H9 (cell line): ENCODE data around the gene LCP1. TPM values are rescaled to one million over a fixed set of nuclear protein-coding genes. Genes with fewer than 3 reads are reported as not detected.

Experiments
- DNase-seq: peaks from one replicate; pipeline ENCODE4 v3.0.0-alpha.2; 2017
- H2AFZ ChIP-seq: one replicate; pipeline ENCODE4 v1.6.1; 2013; ENCODE audit warnings: mild to moderate bottlenecking, low read length, control low read depth, moderate library complexity
- H2AK5ac ChIP-seq: 2 replicates; pipeline ENCODE4 v1.6.1; 2013; ENCODE audit warnings: low read length, control low read depth, mixed read lengths; ENCODE audit not compliant: insufficient read length
- H2BK120ac ChIP-seq: one replicate; pipeline ENCODE4 v1.6.1; 2013; ENCODE audit warnings: low read depth, mild to moderate bottlenecking, low read length, control low read depth, inconsistent platforms; ENCODE audit not compliant: poor library complexity, severe bottlenecking
- H2BK12ac ChIP-seq: 2 replicates; pipeline ENCODE4 v1.6.1; 2013; ENCODE audit warnings: low read length, control low read depth, mixed read lengths, low read depth; ENCODE audit not compliant: insufficient read length
- H2BK15ac ChIP-seq: 2 replicates; pipeline ENCODE4 v1.6.1; 2013; ENCODE audit warnings: low read depth, low read length, control low read depth
- H2BK20ac ChIP-seq: one replicate; pipeline ENCODE4 v1.6.1; 2013; ENCODE audit warnings: low read depth, mild to moderate bottlenecking, low read length, control low read depth, inconsistent platforms; ENCODE audit not compliant: poor library complexity, severe bottlenecking
- H2BK5ac ChIP-seq: 2 replicates; pipeline ENCODE4 v1.6.1; 2013; ENCODE audit warnings: low read length, control low read depth, mixed read lengths; ENCODE audit not compliant: insufficient read length
- H3K14ac ChIP-seq: 2 replicates; pipeline ENCODE4 v1.6.1; 2013; ENCODE audit warnings: low read length, control low read depth; ENCODE audit not compliant: insufficient read depth
- H3K18ac ChIP-seq: 2 replicates; pipeline ENCODE4 v1.6.1; 2013; ENCODE audit warnings: low read depth, mild to moderate bottlenecking, mixed read lengths, low read length, control low read depth; ENCODE audit not compliant: insufficient read length
- H3K23ac ChIP-seq: 2 replicates; pipeline ENCODE4 v1.6.1; 2013; ENCODE audit warnings: low read length, control low read depth, mixed read lengths, low read depth; ENCODE audit not compliant: insufficient read length
- H3K23me2 ChIP-seq: 2 replicates; pipeline ENCODE4 v1.6.1; 2013; ENCODE audit warnings: low read depth, mild to moderate bottlenecking, mixed read lengths, low read length, control low read depth; ENCODE audit not compliant: insufficient read length, poor library complexity, severe bottlenecking
- H3K27ac ChIP-seq: 2 replicates; pipeline ENCODE4 v1.5.1; 2013; ENCODE audit warnings: low read length, control low read depth, mixed read lengths, low read depth; ENCODE audit not compliant: insufficient read length
- H3K27me3 ChIP-seq: 2 replicates; pipeline ENCODE4 v1.6.1; 2013; ENCODE audit warnings: low read length, control low read depth, inconsistent platforms; ENCODE audit not compliant: insufficient read depth
- H3K4ac ChIP-seq: 2 replicates; pipeline ENCODE4 v1.6.1; 2013; ENCODE audit warnings: low read depth, mild to moderate bottlenecking, control low read depth, inconsistent platforms, low read length, moderate library complexity
- H3K4me1 ChIP-seq: 2 replicates; pipeline ENCODE4 v1.6.1; 2013; ENCODE audit warnings: low read length, control low read depth, inconsistent platforms; ENCODE audit not compliant: insufficient read depth
- H3K4me2 ChIP-seq: 2 replicates; pipeline ENCODE4 v1.6.1; 2013; ENCODE audit warnings: low read length, control low read depth, mixed read lengths; ENCODE audit not compliant: insufficient read length, insufficient read depth
- H3K56ac ChIP-seq: 2 replicates; pipeline ENCODE4 v1.6.1; 2013; ENCODE audit warnings: low read depth, mild to moderate bottlenecking, mixed read lengths, low read length, control low read depth; ENCODE audit not compliant: insufficient read length
- H3K79me1 ChIP-seq: 2 replicates; pipeline ENCODE4 v1.6.1; 2013; ENCODE audit warnings: low read depth, mild to moderate bottlenecking, moderate library complexity, low read length, control low read depth, inconsistent platforms; ENCODE audit not compliant: insufficient read depth, poor library complexity, severe bottlenecking
- H3K79me2 ChIP-seq: 2 replicates; pipeline ENCODE4 v1.6.1; 2013; ENCODE audit warnings: low read length, control low read depth, inconsistent platforms; ENCODE audit not compliant: insufficient read depth
- H3K9ac ChIP-seq: 2 replicates; pipeline ENCODE4 v1.6.1; 2013; ENCODE audit warnings: low read length, control low read depth, mixed read lengths; ENCODE audit not compliant: insufficient read length; ENCODE audit errors: extremely low read depth
- H3K9me3 ChIP-seq: one replicate; pipeline ENCODE4 v1.6.1; 2013; ENCODE audit warnings: low read depth, low read length, inconsistent platforms; ENCODE audit not compliant: control insufficient read depth
- H3T11ph ChIP-seq: one replicate; pipeline ENCODE4 v1.6.1; 2013; ENCODE audit warnings: mild to moderate bottlenecking, low read length, control low read depth, inconsistent platforms
- H4K20me1 ChIP-seq: one replicate; pipeline ENCODE4 v1.6.1; 2013; ENCODE audit not compliant: control insufficient read depth, insufficient read length, insufficient read depth
- H4K5ac ChIP-seq: 2 replicates; pipeline ENCODE4 v1.6.1; 2013; ENCODE audit warnings: low read depth, mild to moderate bottlenecking, mixed read lengths, low read length, control low read depth; ENCODE audit not compliant: insufficient read length
- H4K8ac ChIP-seq: replicated peaks from 2 replicates; pipeline ENCODE4 v1.6.1; 2013; ENCODE audit warnings: low read length, control low read depth, mixed read lengths, low read depth; ENCODE audit not compliant: insufficient read length
- H4K91ac ChIP-seq: 2 replicates; pipeline ENCODE4 v1.6.1; 2013; ENCODE audit warnings: low read depth, mild to moderate bottlenecking, moderate library complexity, mixed read lengths, low read length, control low read depth; ENCODE audit not compliant: insufficient read length
- H3K27ac Mint-ChIP-seq, 3 experiments: 2 replicates in 2 of 3; 3 replicates in 1 of 3; pipeline ENCODE4 v1.8.0; 2020 to 2021; ENCODE audit warnings: mixed read lengths in 3 of 3, mild to moderate bottlenecking in 1 of 3, moderate library complexity in 1 of 3
- H3K27me3 Mint-ChIP-seq: 2 replicates; pipeline ENCODE4 v1.8.0; 2021; ENCODE audit warnings: low read depth, mild to moderate bottlenecking, moderate library complexity, mixed read lengths
- H3K36me3 Mint-ChIP-seq, 3 experiments: 2 replicates in 2 of 3; 3 replicates in 1 of 3; pipeline ENCODE4 v1.8.0; 2020 to 2021; ENCODE audit warnings: low read depth in 3 of 3, mixed read lengths in 3 of 3; ENCODE audit not compliant: insufficient read depth in 1 of 3
- H3K4me1 Mint-ChIP-seq, 2 experiments: 2 replicates each; pipeline ENCODE4 v1.8.0; 2020; ENCODE audit warnings: mixed read lengths in 2 of 2
- H3K4me3 Mint-ChIP-seq, 2 experiments: 2 replicates in 1 of 2; 3 replicates in 1 of 2; pipeline ENCODE4 v1.8.0; 2020 to 2021; ENCODE audit warnings: mild to moderate bottlenecking in 2 of 2, mixed read lengths in 2 of 2, moderate library complexity in 1 of 2
- H3K9me3 Mint-ChIP-seq, 2 experiments: 2 replicates in 1 of 2; 3 replicates in 1 of 2; pipeline ENCODE4 v1.8.0; 2020; ENCODE audit warnings: mild to moderate bottlenecking in 2 of 2, mixed read lengths in 2 of 2, moderate library complexity in 1 of 2
- CTCF ChIP-seq: fragments of 200-600 bp; sonication (generic); conservative IDR thresholded peaks from 3 replicates; pipeline ENCODE4 v1.8.0; 2021; ENCODE audit warnings: antibody characterized with exemption, mild to moderate bottlenecking
- WGBS: extraction: QIAGEN DNeasy Blood & Tissue Kit; methylation state at CpG from one replicate; pipeline ENCODE4 v1.1.7; 2013; ENCODE audit warnings: missing lambda C conversion rate, low lambda C conversion rate, mixed read lengths; ENCODE audit not compliant: insufficient read length; ENCODE audit errors: extremely low coverage; 5-methylcytosine and 5-hydroxymethylcytosine counted together
- total RNA-seq: library from RNA; stranded (reverse); gene quantifications from 2 replicates; pipeline ENCODE4 v1.2.1, GENCODE V29; 2021

The LCP1 gene
- total RNA-seq, 1 experiment from 2014 or later = 0.81 TPM

GRCh38 chr13:46195016-46195415 lies 13.0 kb upstream of the LCP1 start:
- Mint-ChIP-seq H3K27me3 (no peaks in the 10 kb centered on the region; the same call in 1 of the 2 replicates), H3K4me3 (no peak overlapping the region), H3K27ac (no peak overlapping the region), H3K4me1 (no peaks in the 10 kb centered on the region), H3K9me3 (no peaks in the 10 kb centered on the region), H3K36me3 (no peaks in the 10 kb centered on the region)
- H3T11ph ChIP-seq = no peak overlapping the region
- H2BK15ac ChIP-seq = no peak overlapping the region
- H3K4ac ChIP-seq = no peak overlapping the region
- H3K23me2 ChIP-seq = no peaks in the 10 kb centered on the region
- H4K91ac ChIP-seq = no peak overlapping the region
- no peak for TF ChIP-seq CTCF
- H2BK120ac ChIP-seq = no peak overlapping the region
- no CpG with 5 or more reads among the region's 1 CpG for WGBS
- H2AK5ac ChIP-seq = no peak overlapping the region
- no peak overlapping the region for H3K14ac ChIP-seq
- no peak overlapping the region for H3K27ac ChIP-seq
- no peak overlapping the region for H2AFZ ChIP-seq
- H4K8ac ChIP-seq = no peak overlapping the region
- H3K4me1 ChIP-seq = no peaks in the 10 kb centered on the region
- H4K20me1 ChIP-seq = no peaks in the 10 kb centered on the region
- H3K27me3 ChIP-seq = no peaks in the 10 kb centered on the region
- no peaks in the 10 kb centered on the region for H3K79me2 ChIP-seq
- no peak overlapping the region for H2BK12ac ChIP-seq
- no peaks in the 10 kb centered on the region for H3K79me1 ChIP-seq
- no peak overlapping the region for H2BK5ac ChIP-seq
- no peak overlapping the region for H3K56ac ChIP-seq
- H2BK20ac ChIP-seq = no peak overlapping the region
- no peak overlapping the region for H3K4me2 ChIP-seq
- no peak overlapping the region for H3K9ac ChIP-seq
- H3K9me3 ChIP-seq = no peaks in the 10 kb centered on the region
- H3K23ac ChIP-seq = no peak overlapping the region
- H4K5ac ChIP-seq = no peak overlapping the region
- H3K18ac ChIP-seq = no peak overlapping the region
- DNase-seq = no peak
